H1 (cell line): Measurements from ENCODE around the gene GARNL3. TPM values are rescaled to one million over a fixed set of nuclear protein-coding genes. Genes with fewer than 3 reads are reported as not detected.

Experiments
- GABPA ChIP-seq: IDR thresholded peaks from 2 replicates; pipeline ENCODE4 v1.6.1; 2011; ENCODE audit warnings: mild to moderate bottlenecking, low read length, moderate library complexity, borderline replicate concordance; ENCODE audit not compliant: insufficient read depth
- NRF1 ChIP-seq: IDR thresholded peaks from 2 replicates; pipeline ENCODE4 v1.6.1; 2011; ENCODE audit warnings: mild to moderate bottlenecking, low read depth, low read length, improper control_type of control experiment
- SIN3A ChIP-seq, 2 experiments: IDR thresholded peaks in 1 of 2; conservative IDR thresholded peaks in 1 of 2; 2 replicates each; pipeline ENCODE4 v1.6.1; 2011 to 2012; ENCODE audit warnings: low read length in 2 of 2, improper control_type of control experiment in 1 of 2, low read depth in 1 of 2, mild to moderate bottlenecking in 1 of 2
- SIRT6 ChIP-seq: IDR thresholded peaks from one replicate; pipeline ENCODE4 v1.7.1; 2012; ENCODE audit warnings: low read length, inconsistent platforms
- polyA plus RNA-seq, 7 experiments: library from polyadenylated mRNA; depleted of rRNA in 3 of 7; stranded (reverse) in 5 of 7; unstranded in 2 of 7; fragments of >200 nt in 5 of 7; fragments of 200-250 nt in 2 of 7; gene quantifications; 1 replicate in 5 of 7; 2 replicates in 1 of 7; 4 replicates in 1 of 7; pipeline versions ENCODE4 v1.2.1 to v1.2.3, GENCODE V29; 2011 to 2013; ENCODE audit warnings: missing spikeins in 2 of 7, mixed read lengths in 2 of 7
- total RNA-seq: library from RNA; stranded (reverse); fragmentation: NEBNext Ultra II Directional; extraction: Animal tissue kit (Norgen Biotek cat#: 25700); gene quantifications from 2 replicates; pipeline ENCODE4 v1.2.1, GENCODE V29; 2021

Gene GARNL3
- total and polyA plus RNA-seq, 2 of the 8 experiments (the other 6 are each of a cell fraction or from before 2014, with no cell fraction given) = 6.5 to 18.3 TPM

DNA sequence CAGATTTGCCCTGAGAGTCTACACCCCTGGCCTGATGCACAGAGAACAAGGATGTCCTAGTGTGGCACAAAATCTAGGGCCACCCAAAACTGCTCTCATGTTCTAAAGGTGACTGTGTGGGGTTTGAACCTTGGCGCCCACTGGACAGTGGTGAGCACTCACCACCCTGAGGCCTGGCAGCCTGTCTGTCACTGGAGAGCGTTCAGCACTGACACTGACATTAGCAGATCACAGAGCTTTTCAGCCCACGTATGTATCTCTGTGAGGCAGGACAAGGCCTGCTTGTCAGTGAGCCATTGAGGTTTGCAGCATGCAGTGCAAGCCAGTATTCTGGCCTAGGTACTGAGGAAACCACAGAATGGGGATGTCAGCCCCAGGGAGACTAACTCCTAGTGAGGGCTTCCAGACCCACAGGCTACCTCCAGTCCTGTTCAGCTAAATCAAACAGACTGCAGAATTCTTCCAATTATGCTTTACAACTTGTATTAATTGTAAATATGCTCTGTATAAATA, 93.5 kb downstream of the GARNL3 start (continued):
- no peak for TF ChIP-seq SIN3A (conservative IDR thresholded peaks at IDR 0.05 in 1 of 2, IDR thresholded peaks at IDR 0.05 in 1 of 2; ENCODE audit: low read depth in 1 of 2, low read length in 2 of 2)
- TF ChIP-seq GABPA = no peak
- TF ChIP-seq SIRT6 = no peak
- TF ChIP-seq NRF1 = no peak
